Caco-2 (cell line): ENCODE data around the gene CEACAM4. TPM values are rescaled to one million over a fixed set of nuclear protein-coding genes. Genes with fewer than 3 reads are reported as not detected.

Experiments
- BruUV-seq: library from RNA; stranded (reverse); fragments of 400-500 nt; replicated peaks from 2 replicates; lab custom pipeline; 2021; lab: Mats Ljungman, UMichigan
- CTCF ChIA-PET: fragments of 300-600 bp; sonication (Branson Sonifier 250); formaldehyde crosslinking; loops from one replicate; lab custom pipeline; 2022; ENCODE audit warnings: antibody characterized with exemption; lab: Charles Lee
- POLR2A ChIA-PET: fragments of 300-600 bp; sonication (Branson Sonifier 250); formaldehyde crosslinking; loops from one replicate; lab custom pipeline; 2022; ENCODE audit warnings: antibody characterized with exemption; lab: Charles Lee
- DNase-seq, 2 experiments: peaks; one replicate each; pipeline versions ENCODE4 v3.0.0 to v3.0.0-alpha.2; 2020 to 2022
- H3K27me3 ChIP-seq: replicated peaks from 2 replicates; pipeline ENCODE4 v1.6.0; 2011; ENCODE audit warnings: low read length; ENCODE audit not compliant: control insufficient read depth, insufficient read depth
- H3K36me3 ChIP-seq: 2 replicates; pipeline ENCODE4 v1.5.1; 2011; ENCODE audit warnings: low read length; ENCODE audit not compliant: control insufficient read depth, insufficient read depth
- H3K4me1 ChIP-seq: fragments of 250-450 bp; sonication (Bioruptor Pico); 2 replicates; pipeline ENCODE4 v1.5.1; 2020; ENCODE audit warnings: mild to moderate bottlenecking
- H3K4me3 ChIP-seq: 2 replicates; pipeline ENCODE4 v1.5.1; 2011; ENCODE audit warnings: low read depth, mild to moderate bottlenecking, control low read depth, low read length
- H3K9me3 ChIP-seq: fragments of 250-450 bp; sonication (Bioruptor Pico); 2 replicates; pipeline ENCODE4 v1.5.1; 2020; ENCODE audit warnings: mild to moderate bottlenecking, moderate library complexity
- H3K27ac Mint-ChIP-seq: one replicate; pipeline ENCODE4 v1.8.0; 2022; ENCODE audit warnings: mixed read lengths; ENCODE audit not compliant: unreplicated experiment
- H3K27me3 Mint-ChIP-seq: one replicate; pipeline ENCODE4 v1.8.0; 2022; ENCODE audit warnings: mixed read lengths; ENCODE audit not compliant: insufficient read depth, unreplicated experiment
- H3K36me3 Mint-ChIP-seq: one replicate; pipeline ENCODE4 v1.8.0; 2022; ENCODE audit warnings: mild to moderate bottlenecking, mixed read lengths; ENCODE audit not compliant: insufficient read depth, unreplicated experiment
- H3K4me1 Mint-ChIP-seq: one replicate; pipeline ENCODE4 v1.8.0; 2022; ENCODE audit warnings: low read depth, mixed read lengths; ENCODE audit not compliant: unreplicated experiment
- H3K4me3 Mint-ChIP-seq: one replicate; pipeline ENCODE4 v1.8.0; 2022; ENCODE audit warnings: mild to moderate bottlenecking, moderate library complexity, mixed read lengths; ENCODE audit not compliant: unreplicated experiment
- H3K9me3 Mint-ChIP-seq: one replicate; pipeline ENCODE4 v1.8.0; 2022; ENCODE audit warnings: mixed read lengths; ENCODE audit not compliant: unreplicated experiment
- intact Hi-C: fragments of 100-400 bp; cut with micrococcal nuclease; formaldehyde crosslinking; loops from one replicate; pipeline ENCODE4 v1.10.0; 2022; ENCODE audit not compliant: unreplicated experiment
- total RNA-seq: library from RNA; stranded (reverse); gene quantifications from 2 replicates; pipeline ENCODE4 v1.2.3, GENCODE V29; 2022
- TF ChIP-seq, protein P1 (sequence below), 2 experiments: fragments of 200-600 bp in 1 of 2; IDR thresholded peaks; 1 replicate in 1 of 2; 2 replicates in 1 of 2; pipeline versions ENCODE4 v1.5.1 to v1.8.0; 2011 to 2022; ENCODE audit warnings: antibody characterized with exemption in 1 of 2, control low read depth in 1 of 2, inconsistent platforms in 1 of 2, low read depth in 1 of 2, low read length in 1 of 2, mild to moderate bottlenecking in 1 of 2, moderate library complexity in 1 of 2; ENCODE audit not compliant: insufficient read depth in 1 of 2, severe bottlenecking in 1 of 2, unreplicated experiment in 1 of 2

Gene CEACAM4
- total RNA-seq, 1 experiment from 2014 or later, result not detected

GRCh38 chr19:41624515-41624914 is 2.4 kb downstream of the CEACAM4 start:
- Mint-ChIP-seq H3K9me3 (no peaks in the 10 kb centered on the region), H3K27me3 (peaks cover 32% of the 10 kb centered on the region), H3K27ac (no peak overlapping the region), H3K4me1 (no peaks in the 10 kb centered on the region), H3K4me3 (no peak overlapping the region), H3K36me3 (no peaks in the 10 kb centered on the region)
- DNase-seq, result no peak
- BruUV-seq, result no TSS peak
- H3K36me3 ChIP-seq, result no peaks in the 10 kb centered on the region
- intact Hi-C loops, result no loop called here
- no peaks in the 10 kb centered on the region; the same call in 1 of the 2 replicates for H3K9me3 ChIP-seq
- POLR2A ChIA-PET, result no interaction called here
- no peaks in the 10 kb centered on the region; the same call in 1 of the 2 replicates for H3K27me3 ChIP-seq
- TF ChIP-seq, protein P1, sequence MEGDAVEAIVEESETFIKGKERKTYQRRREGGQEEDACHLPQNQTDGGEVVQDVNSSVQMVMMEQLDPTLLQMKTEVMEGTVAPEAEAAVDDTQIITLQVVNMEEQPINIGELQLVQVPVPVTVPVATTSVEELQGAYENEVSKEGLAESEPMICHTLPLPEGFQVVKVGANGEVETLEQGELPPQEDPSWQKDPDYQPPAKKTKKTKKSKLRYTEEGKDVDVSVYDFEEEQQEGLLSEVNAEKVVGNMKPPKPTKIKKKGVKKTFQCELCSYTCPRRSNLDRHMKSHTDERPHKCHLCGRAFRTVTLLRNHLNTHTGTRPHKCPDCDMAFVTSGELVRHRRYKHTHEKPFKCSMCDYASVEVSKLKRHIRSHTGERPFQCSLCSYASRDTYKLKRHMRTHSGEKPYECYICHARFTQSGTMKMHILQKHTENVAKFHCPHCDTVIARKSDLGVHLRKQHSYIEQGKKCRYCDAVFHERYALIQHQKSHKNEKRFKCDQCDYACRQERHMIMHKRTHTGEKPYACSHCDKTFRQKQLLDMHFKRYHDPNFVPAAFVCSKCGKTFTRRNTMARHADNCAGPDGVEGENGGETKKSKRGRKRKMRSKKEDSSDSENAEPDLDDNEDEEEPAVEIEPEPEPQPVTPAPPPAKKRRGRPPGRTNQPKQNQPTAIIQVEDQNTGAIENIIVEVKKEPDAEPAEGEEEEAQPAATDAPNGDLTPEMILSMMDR (IDR thresholded peaks at IDR 0.05; ENCODE audit: insufficient read depth in 1 of 2, low read depth in 1 of 2, low read length in 1 of 2, severe bottlenecking in 1 of 2, unreplicated experiment in 1 of 2), result no peak
- H3K4me1 ChIP-seq, result no peaks in the 10 kb centered on the region
- CTCF ChIA-PET, result no interaction called here
- H3K4me3 ChIP-seq, result no peak overlapping the region

- ChIA-PET POLR2A (no interaction called here), CTCF (no interaction called here)
- Histone ChIP-seq H3K9me3 (no peaks in the 10 kb centered on the region), H3K4me1 (no peaks in the 10 kb centered on the region), H3K36me3 (no peaks in the 10 kb centered on the region), H3K4me3 (no peak overlapping the region), H3K27me3 (no peaks in the 10 kb centered on the region; the same call in 1 of the 2 replicates)
- Mint-ChIP-seq H3K27me3 (peaks cover 32% of the 10 kb centered on the region), H3K4me3 (no peak overlapping the region), H3K4me1 (no peaks in the 10 kb centered on the region), H3K9me3 (no peaks in the 10 kb centered on the region), H3K36me3 (no peaks in the 10 kb centered on the region), H3K27ac (no peak overlapping the region)
- intact Hi-C loops, result no loop called here
- TF ChIP-seq, protein P1 (IDR thresholded peaks at IDR 0.05; ENCODE audit: insufficient read depth in 1 of 2, low read depth in 1 of 2, low read length in 1 of 2, severe bottlenecking in 1 of 2, unreplicated experiment in 1 of 2), result no peak
- no TSS peak for BruUV-seq
- no peak for DNase-seq
These were observed 3.5 kb downstream of the CEACAM4 start for GRCh38 chr19:41623360-41623759.

DNA sequence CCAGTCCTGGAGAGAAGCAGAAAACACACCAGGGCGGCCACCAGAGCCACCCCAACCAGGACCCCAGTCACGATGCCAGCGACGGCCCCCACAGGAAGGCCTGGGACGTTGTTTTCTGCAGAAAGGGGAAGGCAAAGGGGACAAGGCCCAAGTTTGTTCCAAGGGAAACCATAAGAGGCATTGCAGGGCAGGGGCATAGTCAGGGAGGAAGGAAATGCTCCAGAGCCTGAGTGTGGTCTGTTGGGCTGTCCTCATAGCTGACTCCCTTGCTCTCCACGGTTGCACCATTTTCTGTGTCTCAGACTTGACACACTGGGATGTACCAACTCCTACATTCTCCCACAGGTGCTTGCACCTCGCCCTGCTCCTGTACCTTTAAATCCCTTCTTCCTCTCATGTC is 5.2 kb downstream of the CEACAM4 start:
- Mint-ChIP-seq H3K4me3 (no peak overlapping the region), H3K9me3 (no peaks in the 10 kb centered on the region), H3K36me3 (no peaks in the 10 kb centered on the region), H3K4me1 (no peaks in the 10 kb centered on the region), H3K27ac (no peak overlapping the region), H3K27me3 (peaks cover 23% of the 10 kb centered on the region)
- intact Hi-C loops, result no loop called here
- no peak overlapping the region for H3K4me3 ChIP-seq
- ChIA-PET CTCF (interaction anchor here (0.6 kb wide), 1 partner anchor 85 kb away, joined by 3 read pairs; no protein-coding TSS in a partner anchor), POLR2A (no interaction called here)
- TF ChIP-seq, protein P1 (IDR thresholded peaks at IDR 0.05; ENCODE audit: insufficient read depth in 1 of 2, low read depth in 1 of 2, low read length in 1 of 2, severe bottlenecking in 1 of 2, unreplicated experiment in 1 of 2), result no peak
- no peaks in the 10 kb centered on the region for H3K9me3 ChIP-seq
- no peak for DNase-seq
- no peaks in the 10 kb centered on the region for H3K36me3 ChIP-seq
- no TSS peak for BruUV-seq
- no peaks in the 10 kb centered on the region for H3K27me3 ChIP-seq
- no peaks in the 10 kb centered on the region for H3K4me1 ChIP-seq
